ENCODE data around the gene IL1RL2.

- TF ChIP-seq CTCF (IDR thresholded peaks at IDR 0.05) (no peak), POLR2AphosphoS5 (IDR thresholded peaks at IDR 0.05) (peak; percentile 77)
Measured at GRCh38 chr2:102273619-102274211, 86.9 kb downstream of the IL1RL2 start.
